IPS DF 19.7 (cell line): ENCODE measurements around the gene MGLL.

ENCODE experiments used
- DNase-seq: peaks from one replicate; pipeline ENCODE4 v3.0.0-alpha.2; 2013; ENCODE audit warnings: low read depth, low spot score

Gene MGLL

GRCh38 chr3:127835993-127836882 lies 13.9 kb upstream of the MGLL start:
- DNase-seq = no peak

- no peak for DNase-seq
Measured at GRCh38 chr3:127834771-127835170, 12.5 kb upstream of the MGLL start.

- no peak for DNase-seq
Measured at GRCh38 chr3:127833281-127834032, 11.1 kb upstream of the MGLL start.

- DNase-seq = no peak
Measured at GRCh38 chr3:127831723-127832172, 9.4 kb upstream of the MGLL start.

GRCh38 chr3:127829537-127829936 lies 7.2 kb upstream of the MGLL start:
- no peak for DNase-seq

GRCh38 chr3:127827808-127828207 lies 5.5 kb upstream of the MGLL start:
- no peak for DNase-seq

GRCh38 chr3:127825756-127826155 lies 3.4 kb upstream of the MGLL start:
- DNase-seq = no peak

- DNase-seq = no peak
Measured at GRCh38 chr3:127824151-127824825, 2.0 kb upstream of the MGLL start.

GRCh38 chr3:127823426-127823857 lies 1.1 kb upstream of the MGLL start:
- no peak for DNase-seq

GRCh38 chr3:127822682-127823425 lies 539 bp upstream of the MGLL start:
- DNase-seq = no peak

GRCh38 chr3:127821394-127821793 lies 921 bp downstream of the MGLL start:
- no peak for DNase-seq

GRCh38 chr3:127820826-127821313 lies 1.4 kb downstream of the MGLL start:
- DNase-seq = no peak

GRCh38 chr3:127820221-127820825 lies 2.0 kb downstream of the MGLL start:
- DNase-seq = no peak

GRCh38 chr3:127819656-127820055 lies 2.7 kb downstream of the MGLL start:
- no peak for DNase-seq

- no peak for DNase-seq
Measured at GRCh38 chr3:127819086-127819485, 3.2 kb downstream of the MGLL start.

- DNase-seq = no peak
Measured at GRCh38 chr3:127817406-127817841, 4.9 kb downstream of the MGLL start.

GRCh38 chr3:127816783-127817405 lies 5.4 kb downstream of the MGLL start:
- no peak for DNase-seq

GRCh38 chr3:127815641-127816605 lies 6.4 kb downstream of the MGLL start:
- no peak for DNase-seq

- no peak for DNase-seq
Measured at GRCh38 chr3:127815001-127815400, 7.3 kb downstream of the MGLL start.
